Esophagus squamous epithelium (tissue), 4 donors: Measurements from ENCODE around the gene SEMG2.

Source experiments
- POLR2A ChIP-seq, 4 donors: fragments of 450-650 bp; IDR thresholded peaks; one replicate each; pipeline ENCODE4 v1.6.1; 2017; ENCODE audit warnings: antibody characterized with exemption in 4 of 4, mild to moderate bottlenecking in 4 of 4, moderate library complexity in 3 of 4
- TF ChIP-seq, protein P1 (sequence below), 6 experiments: fragments of 450-650 bp in 4 of 6; fragments of 200-600 bp in 2 of 6; sonication (generic) in 2 of 6; IDR thresholded peaks; one replicate each; pipeline ENCODE4 v1.5.1; 2016 to 2019; ENCODE audit warnings: antibody characterized with exemption in 6 of 6, mild to moderate bottlenecking in 4 of 6, moderate library complexity in 4 of 6

DNA sequence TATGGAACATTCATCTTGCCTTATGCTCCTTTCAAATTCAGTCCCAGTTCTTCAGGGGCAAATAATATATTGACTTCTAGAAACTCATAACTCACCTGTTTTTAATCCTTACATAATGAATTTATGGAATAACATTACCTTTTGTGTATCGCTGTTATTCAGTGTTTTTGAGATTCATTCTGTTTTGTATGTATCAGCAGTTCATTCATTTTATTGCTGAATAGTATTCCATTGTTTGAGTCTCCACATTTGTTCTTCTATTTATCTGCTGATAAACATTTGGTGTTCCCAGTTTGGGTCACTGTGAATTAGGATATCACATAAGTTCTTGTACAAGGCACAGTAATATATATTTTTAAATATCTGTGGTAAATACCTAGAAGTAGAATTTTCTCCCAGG, 5.1 kb downstream of the SEMG2 start:
- TF ChIP-seq POLR2A (IDR thresholded peaks at IDR 0.05), result no peak
- TF ChIP-seq, protein P1, sequence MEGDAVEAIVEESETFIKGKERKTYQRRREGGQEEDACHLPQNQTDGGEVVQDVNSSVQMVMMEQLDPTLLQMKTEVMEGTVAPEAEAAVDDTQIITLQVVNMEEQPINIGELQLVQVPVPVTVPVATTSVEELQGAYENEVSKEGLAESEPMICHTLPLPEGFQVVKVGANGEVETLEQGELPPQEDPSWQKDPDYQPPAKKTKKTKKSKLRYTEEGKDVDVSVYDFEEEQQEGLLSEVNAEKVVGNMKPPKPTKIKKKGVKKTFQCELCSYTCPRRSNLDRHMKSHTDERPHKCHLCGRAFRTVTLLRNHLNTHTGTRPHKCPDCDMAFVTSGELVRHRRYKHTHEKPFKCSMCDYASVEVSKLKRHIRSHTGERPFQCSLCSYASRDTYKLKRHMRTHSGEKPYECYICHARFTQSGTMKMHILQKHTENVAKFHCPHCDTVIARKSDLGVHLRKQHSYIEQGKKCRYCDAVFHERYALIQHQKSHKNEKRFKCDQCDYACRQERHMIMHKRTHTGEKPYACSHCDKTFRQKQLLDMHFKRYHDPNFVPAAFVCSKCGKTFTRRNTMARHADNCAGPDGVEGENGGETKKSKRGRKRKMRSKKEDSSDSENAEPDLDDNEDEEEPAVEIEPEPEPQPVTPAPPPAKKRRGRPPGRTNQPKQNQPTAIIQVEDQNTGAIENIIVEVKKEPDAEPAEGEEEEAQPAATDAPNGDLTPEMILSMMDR (IDR thresholded peaks at IDR 0.05), result no peak
